Measurements from ENCODE around the gene ACVRL1. TPM values are rescaled to one million over a fixed set of nuclear protein-coding genes. Genes with fewer than 3 reads are reported as not detected.

Gene ACVRL1
- total RNA-seq, 1 donor from 2014 or later = 56.9 TPM

DNA sequence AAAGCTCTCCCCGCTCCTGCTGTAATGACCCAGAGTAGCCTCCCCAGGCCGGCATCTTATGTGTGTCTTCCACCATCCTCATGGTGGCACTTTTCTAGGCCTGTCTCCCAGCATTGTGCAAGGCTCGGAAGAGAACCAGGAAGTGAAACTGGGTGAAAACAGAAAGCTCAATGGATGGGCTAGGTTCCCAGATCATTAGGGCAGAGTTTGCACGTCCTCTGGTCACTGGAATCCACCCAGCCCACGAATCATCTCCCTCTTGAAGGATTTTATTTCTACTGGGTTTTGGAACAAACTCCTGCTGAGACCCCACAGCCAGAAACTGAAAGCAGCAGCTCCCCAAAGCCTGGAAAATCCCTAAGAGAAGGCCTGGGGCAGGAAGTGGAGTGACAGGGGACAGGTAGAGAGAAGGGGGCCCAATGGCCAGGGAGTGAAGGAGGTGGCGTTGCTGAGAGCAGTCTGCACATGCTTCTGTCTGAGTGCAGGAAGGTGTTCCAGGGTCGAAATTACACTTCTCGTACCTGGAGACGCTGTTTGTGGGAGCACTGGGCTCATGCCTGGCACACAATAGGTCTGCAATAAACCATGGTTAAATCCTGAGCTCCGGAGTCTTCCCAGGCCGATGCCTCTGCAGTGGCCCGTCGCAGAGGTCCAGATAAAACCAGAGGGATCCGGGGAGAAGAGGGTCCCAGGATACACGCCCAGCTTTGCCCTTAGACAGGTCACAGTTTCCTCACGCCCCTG, 15.6 kb downstream of the ACVRL1 start:
- Histone ChIP-seq H3K36me3 (ENCODE audit: control insufficient read depth in 3 of 3, insufficient read depth in 3 of 3, low read length in 3 of 3) (peaks cover 0 to 4% (median 3%) of the 10 kb centered on the region in 3 donors), H3K9ac (ENCODE audit: low read depth in 1 of 3, low read length in 3 of 3) (peak overlapping the region in 2 of 3 donors; percentile 62 to 64), H3K4me1 (ENCODE audit: control insufficient read depth in 3 of 3, insufficient read depth in 3 of 3, low read length in 3 of 3) (peaks cover 62 to 73% (median 72%) of the 10 kb centered on the region in 3 donors), H3K27me3 (ENCODE audit: control insufficient read depth in 3 of 3, insufficient read depth in 3 of 3, low read length in 3 of 3) (no peaks in the 10 kb centered on the region), H3K9me3 (ENCODE audit: control insufficient read depth in 3 of 3, low read length in 3 of 3) (no peaks in the 10 kb centered on the region), H3K27ac (ENCODE audit: low read depth, low read length) (peak overlapping the region; percentile 77), H3K4me3 (ENCODE audit: low read length in 3 of 3) (peak overlapping the region in 2 of 3 donors; percentile 31 to 43)

DNA sequence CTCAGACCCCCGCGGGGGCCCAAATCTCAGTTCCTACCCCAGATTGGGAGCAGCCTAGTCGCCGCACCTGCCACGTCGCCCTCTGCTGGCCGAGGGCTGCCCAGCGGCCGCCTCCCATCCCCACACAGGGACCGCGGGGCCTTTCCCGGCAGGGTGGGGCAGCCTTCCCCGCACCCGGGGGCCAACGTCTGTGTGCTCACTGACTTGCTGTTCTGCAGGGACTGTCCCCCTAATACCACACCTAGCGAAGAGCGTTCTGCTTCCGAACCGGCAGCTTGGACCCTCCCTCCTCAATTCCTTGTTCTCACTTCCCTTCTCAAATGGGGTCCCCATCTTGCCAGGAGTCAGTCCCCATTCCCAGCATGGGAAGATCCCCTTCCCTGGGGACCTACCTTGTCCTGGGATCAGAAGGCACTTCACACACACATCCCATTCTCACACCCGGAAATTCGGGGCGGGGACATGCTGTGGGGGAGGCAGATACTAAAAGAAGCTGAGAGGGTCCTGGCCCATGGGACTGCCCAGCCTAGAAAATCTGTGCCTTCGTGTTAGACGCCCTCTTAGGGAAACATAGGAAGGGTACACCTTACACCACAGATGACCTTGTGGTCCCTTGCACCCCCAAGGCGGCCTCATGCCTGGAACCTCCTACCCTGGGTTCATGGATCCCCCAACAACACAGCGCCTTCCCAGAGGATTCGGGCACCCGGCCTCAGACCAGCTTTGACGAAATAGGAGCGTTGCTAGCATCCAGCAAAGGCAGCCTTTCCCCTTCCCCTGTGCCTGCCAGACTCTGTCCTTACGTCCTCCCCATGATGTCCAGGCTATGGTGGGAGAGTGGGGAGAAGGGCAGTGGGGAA, 16.4 kb downstream of the ACVRL1 start:
- peak overlapping the region in 2 of 3 donors; percentile 62 to 64 for H3K9ac ChIP-seq (ENCODE audit: low read depth in 1 of 3, low read length in 3 of 3)
- H3K27me3 ChIP-seq (ENCODE audit: control insufficient read depth in 3 of 3, insufficient read depth in 3 of 3, low read length in 3 of 3) = no peaks in the 10 kb centered on the region

DNA sequence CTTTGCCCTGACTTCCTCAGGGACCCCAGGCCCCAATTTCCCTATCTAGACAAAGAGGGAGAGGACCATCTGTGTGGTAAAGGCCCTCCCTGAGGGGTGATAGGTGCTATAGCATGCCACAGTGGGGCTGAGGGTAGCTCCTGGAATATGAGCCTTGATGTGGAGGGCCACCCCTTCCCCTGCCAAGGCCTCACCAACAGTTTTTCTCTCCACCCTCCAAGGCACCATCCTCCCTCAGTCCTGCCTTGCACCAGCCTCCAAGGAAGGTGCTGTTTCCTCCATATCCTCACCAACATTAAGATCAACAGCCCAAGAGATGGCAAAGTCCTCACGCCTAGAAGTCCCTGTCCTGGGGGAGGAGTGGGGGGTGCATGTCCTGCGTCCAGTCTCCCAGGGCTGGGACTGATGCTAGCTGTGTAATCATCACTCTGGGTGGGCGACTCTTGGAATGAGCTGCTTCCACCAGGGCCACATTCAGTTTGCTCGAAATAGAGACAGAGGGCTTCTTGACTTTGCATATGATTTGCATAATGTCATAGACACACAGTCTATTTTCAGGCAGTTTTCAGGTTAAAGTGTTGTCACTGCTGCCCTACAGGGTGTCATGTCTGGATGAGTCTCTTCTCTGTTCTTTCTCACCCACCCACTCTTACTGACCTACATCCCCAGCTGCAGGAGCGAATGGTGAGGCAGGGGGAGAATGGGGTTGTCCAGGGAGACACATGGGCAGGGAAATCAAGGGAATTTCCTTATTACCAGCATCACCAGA, 17.4 kb downstream of the ACVRL1 start:
- Histone ChIP-seq H3K27ac (ENCODE audit: low read depth, low read length) (no peak overlapping the region), H3K9ac (ENCODE audit: low read depth in 1 of 3, low read length in 3 of 3) (no peak overlapping the region), H3K9me3 (ENCODE audit: control insufficient read depth in 3 of 3, low read length in 3 of 3) (no peaks in the 10 kb centered on the region), H3K36me3 (ENCODE audit: control insufficient read depth in 3 of 3, insufficient read depth in 3 of 3, low read length in 3 of 3) (peaks cover 0 to 3% (median 0%) of the 10 kb centered on the region in 3 donors), H3K4me3 (ENCODE audit: low read length in 3 of 3) (no peak overlapping the region), H3K4me1 (ENCODE audit: control insufficient read depth in 3 of 3, insufficient read depth in 3 of 3, low read length in 3 of 3) (peaks cover 51 to 58% (median 58%) of the 10 kb centered on the region in 3 donors), H3K27me3 (ENCODE audit: control insufficient read depth in 3 of 3, insufficient read depth in 3 of 3, low read length in 3 of 3) (no peaks in the 10 kb centered on the region)

More for the DNA sequence above, 16.4 kb downstream of the ACVRL1 start:
- H3K9me3 ChIP-seq (ENCODE audit: control insufficient read depth in 3 of 3, low read length in 3 of 3) = no peaks in the 10 kb centered on the region
- H3K4me3 ChIP-seq (ENCODE audit: low read length in 3 of 3) = peak overlapping the region; percentile 35 to 43 (median 43)
- peaks cover 0 to 3% (median 2%) of the 10 kb centered on the region in 3 donors for H3K36me3 ChIP-seq (ENCODE audit: control insufficient read depth in 3 of 3, insufficient read depth in 3 of 3, low read length in 3 of 3)
- peaks cover 55 to 65% (median 64%) of the 10 kb centered on the region in 3 donors for H3K4me1 ChIP-seq (ENCODE audit: control insufficient read depth in 3 of 3, insufficient read depth in 3 of 3, low read length in 3 of 3)
- peak overlapping the region; percentile 77 for H3K27ac ChIP-seq (ENCODE audit: low read depth, low read length)

DNA sequence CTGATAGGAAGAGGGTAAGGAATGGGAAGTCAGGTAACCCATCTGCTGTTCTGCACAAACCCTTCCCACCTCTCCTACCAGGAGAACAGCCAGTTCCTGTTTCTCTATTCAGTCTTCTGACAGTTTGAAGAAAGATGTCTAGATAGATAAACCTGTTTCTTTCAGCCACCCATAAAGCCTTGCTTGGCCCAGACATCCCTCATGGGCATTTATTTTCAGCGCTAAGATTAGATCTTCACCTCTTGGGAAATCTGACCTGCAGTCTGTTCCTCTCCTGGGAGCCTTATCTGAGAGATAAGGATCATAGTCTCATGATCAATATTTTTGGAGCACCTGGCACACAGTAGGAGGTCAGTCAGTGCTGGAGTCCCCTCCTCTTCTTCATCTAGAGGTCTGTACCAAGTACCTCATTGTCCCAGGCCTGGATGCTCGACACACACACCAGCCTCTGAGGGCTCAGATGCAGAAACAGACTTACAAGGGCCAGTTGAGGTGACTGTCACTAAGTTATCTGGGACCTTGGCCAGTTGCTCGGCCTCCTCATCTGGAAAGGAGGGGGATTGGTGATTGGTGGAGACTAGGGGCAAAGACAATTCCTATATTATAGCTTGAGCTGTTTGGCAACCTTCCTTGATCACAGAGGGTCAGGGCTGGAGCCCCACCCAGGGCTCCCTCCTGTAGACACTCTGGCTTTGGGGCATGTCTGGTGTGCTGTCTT, 18.2 kb downstream of the ACVRL1 start:
- Histone ChIP-seq H3K4me3 (ENCODE audit: low read length in 3 of 3) (no peak overlapping the region), H3K36me3 (ENCODE audit: control insufficient read depth in 3 of 3, insufficient read depth in 3 of 3, low read length in 3 of 3) (no peaks in the 10 kb centered on the region), H3K9ac (ENCODE audit: low read depth in 1 of 3, low read length in 3 of 3) (no peak overlapping the region), H3K9me3 (ENCODE audit: control insufficient read depth in 3 of 3, low read length in 3 of 3) (no peaks in the 10 kb centered on the region), H3K4me1 (ENCODE audit: control insufficient read depth in 3 of 3, insufficient read depth in 3 of 3, low read length in 3 of 3) (peaks cover 51 to 57% (median 52%) of the 10 kb centered on the region in 3 donors), H3K27ac (ENCODE audit: low read depth, low read length) (peak overlapping the region; percentile 62), H3K27me3 (ENCODE audit: control insufficient read depth in 3 of 3, insufficient read depth in 3 of 3, low read length in 3 of 3) (no peaks in the 10 kb centered on the region)

DNA sequence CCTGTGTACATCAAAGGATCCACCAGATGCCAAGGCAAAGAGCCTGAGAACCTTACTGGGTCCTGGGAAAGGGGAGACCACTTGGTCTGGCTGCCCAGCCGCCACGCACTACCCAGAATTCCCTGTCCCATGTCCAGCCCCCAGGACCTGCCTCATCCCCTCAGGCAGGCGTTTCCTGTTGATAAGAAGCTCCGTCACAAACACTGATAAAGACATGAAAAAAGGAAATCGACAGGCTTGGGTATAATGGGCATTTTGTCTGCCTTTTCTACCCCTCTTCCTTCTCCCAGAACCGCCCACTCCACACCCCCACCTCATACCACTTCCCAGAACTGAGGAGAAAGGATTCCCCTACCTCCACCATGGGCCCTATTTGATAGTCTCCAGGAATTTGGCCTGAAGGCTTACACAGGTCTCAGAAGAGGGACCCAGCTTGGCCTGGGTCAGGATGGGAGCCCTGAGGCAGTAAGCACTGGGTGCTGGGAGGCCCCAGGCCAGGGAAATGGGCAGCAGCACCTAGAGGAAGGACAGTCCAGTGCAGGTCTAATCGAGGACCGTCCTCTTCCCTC, 18.8 kb downstream of the ACVRL1 start:
- Histone ChIP-seq H3K27me3 (ENCODE audit: control insufficient read depth in 3 of 3, insufficient read depth in 3 of 3, low read length in 3 of 3) (no peaks in the 10 kb centered on the region), H3K9ac (ENCODE audit: low read depth in 1 of 3, low read length in 3 of 3) (no peak overlapping the region), H3K27ac (ENCODE audit: low read depth, low read length) (peak overlapping the region; percentile 62), H3K9me3 (ENCODE audit: control insufficient read depth in 3 of 3, low read length in 3 of 3) (no peaks in the 10 kb centered on the region), H3K4me3 (ENCODE audit: low read length in 3 of 3) (no peak overlapping the region), H3K4me1 (ENCODE audit: control insufficient read depth in 3 of 3, insufficient read depth in 3 of 3, low read length in 3 of 3) (peaks cover 47 to 52% (median 48%) of the 10 kb centered on the region in 3 donors), H3K36me3 (ENCODE audit: control insufficient read depth in 3 of 3, insufficient read depth in 3 of 3, low read length in 3 of 3) (no peaks in the 10 kb centered on the region)

DNA sequence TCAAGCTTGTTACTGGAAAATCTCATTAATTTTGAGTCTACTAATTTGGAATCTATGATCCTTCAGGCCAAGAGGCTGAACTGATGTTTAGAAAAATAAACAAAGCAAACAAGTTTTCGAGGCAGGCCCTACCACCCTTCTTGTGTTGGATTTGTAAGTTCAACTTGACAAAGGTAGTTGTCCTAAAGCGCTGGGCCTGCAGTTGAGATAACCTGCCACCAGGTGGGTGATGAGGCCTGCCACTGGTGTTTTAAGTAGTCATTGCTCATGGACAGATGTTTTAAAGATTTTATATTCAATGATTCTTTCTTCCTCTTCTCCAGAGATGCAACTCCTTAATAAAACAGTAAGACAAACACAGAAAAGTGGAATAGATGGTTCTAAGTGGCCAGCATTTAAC, 19.4 kb downstream of the ACVRL1 start:
- H3K4me1 ChIP-seq (ENCODE audit: control insufficient read depth in 3 of 3, insufficient read depth in 3 of 3, low read length in 3 of 3) = peaks cover 41 to 46% (median 43%) of the 10 kb centered on the region in 3 donors
- H3K9ac ChIP-seq (ENCODE audit: low read depth in 1 of 3, low read length in 3 of 3) = no peak overlapping the region
- H3K4me3 ChIP-seq (ENCODE audit: low read length in 3 of 3) = no peak overlapping the region
- no peaks in the 10 kb centered on the region for H3K9me3 ChIP-seq (ENCODE audit: control insufficient read depth in 3 of 3, low read length in 3 of 3)
- no peaks in the 10 kb centered on the region for H3K27me3 ChIP-seq (ENCODE audit: control insufficient read depth in 3 of 3, insufficient read depth in 3 of 3, low read length in 3 of 3)
- no peaks in the 10 kb centered on the region for H3K36me3 ChIP-seq (ENCODE audit: control insufficient read depth in 3 of 3, insufficient read depth in 3 of 3, low read length in 3 of 3)
- H3K27ac ChIP-seq (ENCODE audit: low read depth, low read length) = peak overlapping the region; percentile 62

DNA sequence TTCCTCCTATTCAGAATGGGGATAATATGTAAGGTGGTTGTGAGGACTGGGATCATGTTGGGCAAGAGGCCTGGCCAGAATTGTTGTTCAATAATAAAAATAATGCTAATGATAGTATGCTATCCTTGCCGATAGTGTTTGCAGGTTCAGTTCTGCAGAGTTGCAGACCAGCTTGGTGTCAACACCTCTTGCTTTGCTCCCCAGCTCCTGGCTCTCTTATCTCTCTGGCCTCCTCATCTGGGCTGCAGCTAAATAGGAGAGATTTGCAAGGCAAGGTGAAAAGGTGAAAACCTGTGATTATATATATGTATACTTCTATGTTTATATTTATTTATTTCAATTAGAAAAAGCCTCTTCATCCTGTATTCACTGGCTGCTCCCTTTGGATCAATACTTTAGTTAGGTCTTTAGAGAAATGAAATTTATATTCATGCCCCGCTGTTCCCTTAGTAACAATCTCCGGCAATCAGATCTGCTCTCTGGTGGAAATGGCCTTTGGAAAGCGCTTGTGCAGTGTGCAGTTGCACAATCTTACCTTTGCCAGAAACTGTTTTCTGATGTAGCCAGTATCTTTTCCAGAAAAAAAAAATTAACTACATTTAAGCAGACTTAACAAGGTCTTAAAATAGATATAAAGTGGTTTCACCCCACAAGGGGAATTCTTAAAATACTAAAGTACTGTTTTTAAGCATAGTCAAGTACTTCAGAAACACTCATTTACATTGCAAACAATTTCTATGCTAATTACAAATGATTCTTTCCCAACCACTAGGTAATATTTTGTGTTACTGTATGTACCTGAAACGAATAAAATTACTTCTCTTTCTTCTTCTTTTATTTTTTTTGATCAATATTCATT, 25.1 kb downstream of the ACVRL1 start:
- H3K27ac ChIP-seq (ENCODE audit: low read depth, low read length) = no peak overlapping the region
- no peaks in the 10 kb centered on the region for H3K9me3 ChIP-seq (ENCODE audit: control insufficient read depth in 3 of 3, low read length in 3 of 3)
- H3K27me3 ChIP-seq (ENCODE audit: control insufficient read depth in 3 of 3, insufficient read depth in 3 of 3, low read length in 3 of 3) = no peaks in the 10 kb centered on the region
- H3K9ac ChIP-seq (ENCODE audit: low read depth in 1 of 3, low read length in 3 of 3) = no peak overlapping the region
- no peaks in the 10 kb centered on the region for H3K36me3 ChIP-seq (ENCODE audit: control insufficient read depth in 3 of 3, insufficient read depth in 3 of 3, low read length in 3 of 3)
- no peak overlapping the region for H3K4me3 ChIP-seq (ENCODE audit: low read length in 3 of 3)
- no peaks in the 10 kb centered on the region for H3K4me1 ChIP-seq (ENCODE audit: control insufficient read depth in 3 of 3, insufficient read depth in 3 of 3, low read length in 3 of 3)

DNA sequence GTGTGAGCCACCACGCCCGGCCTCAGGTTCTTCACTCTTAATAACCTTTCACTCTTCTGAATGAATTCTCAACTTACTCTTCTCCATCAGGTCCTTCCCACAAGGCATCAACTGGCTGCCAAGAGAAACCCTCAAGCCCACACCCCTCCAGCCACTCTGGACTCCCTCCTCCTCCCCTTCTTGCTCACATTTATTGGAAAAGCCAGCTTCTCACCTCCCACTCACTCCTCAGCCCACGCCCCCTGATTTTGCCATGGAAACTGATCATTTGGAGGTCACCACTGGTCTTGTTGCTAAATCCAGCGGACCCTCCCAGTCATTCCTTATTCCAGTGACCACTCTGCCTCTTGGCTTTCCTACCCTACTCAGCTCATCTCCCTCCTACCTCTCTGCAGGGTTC, 26.8 kb downstream of the ACVRL1 start:
- no peaks in the 10 kb centered on the region for H3K27me3 ChIP-seq (ENCODE audit: control insufficient read depth in 3 of 3, insufficient read depth in 3 of 3, low read length in 3 of 3)
- no peaks in the 10 kb centered on the region for H3K36me3 ChIP-seq (ENCODE audit: control insufficient read depth in 3 of 3, insufficient read depth in 3 of 3, low read length in 3 of 3)
- H3K9me3 ChIP-seq (ENCODE audit: control insufficient read depth in 3 of 3, low read length in 3 of 3) = no peaks in the 10 kb centered on the region
- no peak overlapping the region for H3K4me3 ChIP-seq (ENCODE audit: low read length in 3 of 3)
- no peaks in the 10 kb centered on the region for H3K4me1 ChIP-seq (ENCODE audit: control insufficient read depth in 3 of 3, insufficient read depth in 3 of 3, low read length in 3 of 3)
- H3K9ac ChIP-seq (ENCODE audit: low read depth in 1 of 3, low read length in 3 of 3) = no peak overlapping the region
- H3K27ac ChIP-seq (ENCODE audit: low read depth, low read length) = no peak overlapping the region
